ENCODE measurements around the gene PCK2. TPM values are rescaled to one million over a fixed set of nuclear protein-coding genes. Genes with fewer than 3 reads are reported as not detected.

The PCK2 gene
- total RNA-seq, 2 donors from 2014 or later, result 1.8 to 10.7 TPM

DNA sequence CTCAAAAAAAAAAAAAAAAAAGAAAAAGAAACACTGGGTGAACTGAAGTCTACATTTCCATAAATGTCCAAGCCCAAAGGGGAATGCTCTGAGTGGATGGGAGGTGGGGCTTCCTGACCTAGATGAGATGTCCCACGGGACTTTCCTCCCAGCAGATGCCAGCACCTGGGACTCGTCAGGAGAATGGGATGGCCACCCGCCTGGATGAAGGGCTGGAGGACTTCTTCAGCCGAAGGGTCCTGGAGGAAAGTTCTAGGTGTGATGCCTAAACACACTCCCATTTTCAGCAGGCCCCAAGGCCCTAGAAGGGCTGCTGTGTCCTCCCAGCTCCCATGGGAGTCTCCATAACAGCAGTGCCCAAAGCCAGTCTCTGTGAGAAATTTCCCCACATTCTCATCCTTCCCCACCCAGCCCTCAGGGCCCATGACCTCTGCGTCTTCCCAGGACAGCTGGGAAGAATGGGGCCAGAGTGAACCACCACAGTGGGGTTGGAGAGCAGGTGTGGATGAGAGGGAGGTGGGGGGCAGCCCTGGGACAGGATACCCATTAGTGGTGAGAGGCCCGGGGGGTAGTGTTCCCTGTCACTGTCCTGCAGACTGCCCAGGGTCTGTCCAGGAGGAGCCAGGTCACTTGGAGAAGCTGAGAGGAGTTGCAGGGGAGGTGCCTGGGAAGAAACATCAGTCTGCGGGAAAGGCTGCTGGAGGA, 29.9 kb upstream of the PCK2 start:
- Histone ChIP-seq H3K36me3 (no peaks in the 10 kb centered on the region), H3K27me3 (no peaks in the 10 kb centered on the region), H3K9me3 (no peaks in the 10 kb centered on the region), H3K4me3 (no peak overlapping the region), H3K4me1 (no peaks in the 10 kb centered on the region), H3K27ac (no peak overlapping the region)
- TF ChIP-seq, protein P1, sequence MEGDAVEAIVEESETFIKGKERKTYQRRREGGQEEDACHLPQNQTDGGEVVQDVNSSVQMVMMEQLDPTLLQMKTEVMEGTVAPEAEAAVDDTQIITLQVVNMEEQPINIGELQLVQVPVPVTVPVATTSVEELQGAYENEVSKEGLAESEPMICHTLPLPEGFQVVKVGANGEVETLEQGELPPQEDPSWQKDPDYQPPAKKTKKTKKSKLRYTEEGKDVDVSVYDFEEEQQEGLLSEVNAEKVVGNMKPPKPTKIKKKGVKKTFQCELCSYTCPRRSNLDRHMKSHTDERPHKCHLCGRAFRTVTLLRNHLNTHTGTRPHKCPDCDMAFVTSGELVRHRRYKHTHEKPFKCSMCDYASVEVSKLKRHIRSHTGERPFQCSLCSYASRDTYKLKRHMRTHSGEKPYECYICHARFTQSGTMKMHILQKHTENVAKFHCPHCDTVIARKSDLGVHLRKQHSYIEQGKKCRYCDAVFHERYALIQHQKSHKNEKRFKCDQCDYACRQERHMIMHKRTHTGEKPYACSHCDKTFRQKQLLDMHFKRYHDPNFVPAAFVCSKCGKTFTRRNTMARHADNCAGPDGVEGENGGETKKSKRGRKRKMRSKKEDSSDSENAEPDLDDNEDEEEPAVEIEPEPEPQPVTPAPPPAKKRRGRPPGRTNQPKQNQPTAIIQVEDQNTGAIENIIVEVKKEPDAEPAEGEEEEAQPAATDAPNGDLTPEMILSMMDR (IDR thresholded peaks at IDR 0.05), result no peak
- no peak for DNase-seq (ENCODE audit: low spot score)

DNA sequence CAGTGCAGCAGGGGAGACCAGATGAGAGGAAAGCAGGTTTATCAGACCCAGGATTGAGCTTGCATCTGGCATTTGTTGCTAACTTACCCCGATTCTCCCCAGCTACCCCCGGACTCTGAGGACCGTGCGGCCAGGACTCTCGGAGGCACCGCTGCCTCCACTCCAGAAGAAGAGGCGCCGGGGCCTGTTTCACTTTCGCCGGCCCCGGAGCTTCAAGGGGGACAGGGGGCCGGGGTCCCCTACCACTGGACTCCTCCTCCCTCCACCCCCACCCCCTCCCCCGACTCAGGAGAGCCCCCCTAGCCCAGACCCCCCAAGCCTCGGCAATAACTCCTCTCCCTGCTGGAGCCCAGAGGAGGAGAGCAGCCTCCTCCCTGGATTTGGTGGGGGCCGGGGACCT, 29.3 kb upstream of the PCK2 start:
- Histone ChIP-seq H3K9me3 (no peaks in the 10 kb centered on the region), H3K36me3 (no peaks in the 10 kb centered on the region), H3K4me3 (no peak overlapping the region), H3K4me1 (no peaks in the 10 kb centered on the region), H3K27ac (no peak overlapping the region), H3K27me3 (no peaks in the 10 kb centered on the region)
- TF ChIP-seq, protein P1 (IDR thresholded peaks at IDR 0.05), result no peak
- DNase-seq (ENCODE audit: low spot score), result no peak

DNA sequence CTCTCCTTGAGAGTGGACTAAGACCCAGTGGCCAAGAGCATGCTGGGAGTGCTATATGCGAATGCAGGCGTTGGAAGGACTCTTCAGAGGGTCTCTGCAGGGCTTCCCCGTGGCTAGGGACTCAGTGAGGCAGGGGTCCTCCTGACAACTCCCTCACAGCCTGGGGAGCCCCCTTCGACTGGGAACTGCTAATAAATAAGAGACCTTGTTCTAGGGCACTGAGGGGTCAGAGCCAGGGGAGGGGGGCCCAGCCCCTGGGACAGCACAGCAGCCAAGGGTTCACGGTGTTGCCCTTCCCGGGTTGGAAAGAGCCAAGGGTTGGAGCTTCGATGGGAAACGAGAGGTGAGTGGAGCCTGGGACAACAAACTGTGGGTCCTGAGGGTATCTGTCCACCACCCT, 28.7 kb upstream of the PCK2 start:
- TF ChIP-seq, protein P1 (IDR thresholded peaks at IDR 0.05), result no peak
- Histone ChIP-seq H3K27me3 (no peaks in the 10 kb centered on the region), H3K4me1 (no peaks in the 10 kb centered on the region), H3K27ac (no peak overlapping the region), H3K4me3 (no peak overlapping the region), H3K9me3 (no peaks in the 10 kb centered on the region), H3K36me3 (no peaks in the 10 kb centered on the region)
- no peak for DNase-seq (ENCODE audit: low spot score)

DNA sequence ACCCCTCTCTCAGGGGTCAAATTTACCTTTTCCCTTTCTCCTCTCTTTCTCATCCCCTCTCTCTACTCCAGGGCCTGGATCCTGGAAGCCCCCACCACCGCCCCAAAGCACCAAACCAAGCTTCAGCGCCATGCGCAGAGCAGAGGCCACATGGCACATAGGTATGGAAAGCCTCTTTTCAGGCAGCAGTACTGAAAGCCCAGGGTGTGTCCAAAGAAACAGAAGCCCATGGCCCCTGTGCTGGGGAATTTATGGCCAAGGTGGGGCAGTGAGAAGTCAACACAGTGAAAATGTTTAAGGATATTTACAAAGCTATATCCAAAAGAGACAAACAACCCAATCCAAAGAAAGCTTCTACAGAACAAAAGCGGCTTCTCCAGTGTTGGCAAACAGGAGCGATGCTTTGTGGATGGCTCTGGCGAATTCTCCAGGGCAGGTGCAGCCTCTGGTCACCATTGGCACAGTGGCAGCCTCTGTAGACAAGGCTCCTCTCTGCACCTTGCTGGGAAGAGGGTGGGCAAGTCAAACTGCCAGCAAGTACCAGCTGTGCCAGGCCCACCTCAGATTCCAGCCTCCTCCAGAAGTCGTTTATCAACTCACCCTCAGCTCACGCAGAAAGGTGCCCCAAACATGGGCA, 27.5 kb upstream of the PCK2 start:
- no peak overlapping the region for H3K4me3 ChIP-seq
- DNase-seq (ENCODE audit: low spot score), result no peak
- H3K9me3 ChIP-seq, result no peaks in the 10 kb centered on the region
- no peaks in the 10 kb centered on the region for H3K27me3 ChIP-seq
- TF ChIP-seq, protein P1 (IDR thresholded peaks at IDR 0.05), result no peak
- H3K4me1 ChIP-seq, result peaks cover 0 to 5% of the 10 kb centered on the region in 2 donors
- H3K36me3 ChIP-seq, result no peaks in the 10 kb centered on the region
- H3K27ac ChIP-seq, result no peak overlapping the region

DNA sequence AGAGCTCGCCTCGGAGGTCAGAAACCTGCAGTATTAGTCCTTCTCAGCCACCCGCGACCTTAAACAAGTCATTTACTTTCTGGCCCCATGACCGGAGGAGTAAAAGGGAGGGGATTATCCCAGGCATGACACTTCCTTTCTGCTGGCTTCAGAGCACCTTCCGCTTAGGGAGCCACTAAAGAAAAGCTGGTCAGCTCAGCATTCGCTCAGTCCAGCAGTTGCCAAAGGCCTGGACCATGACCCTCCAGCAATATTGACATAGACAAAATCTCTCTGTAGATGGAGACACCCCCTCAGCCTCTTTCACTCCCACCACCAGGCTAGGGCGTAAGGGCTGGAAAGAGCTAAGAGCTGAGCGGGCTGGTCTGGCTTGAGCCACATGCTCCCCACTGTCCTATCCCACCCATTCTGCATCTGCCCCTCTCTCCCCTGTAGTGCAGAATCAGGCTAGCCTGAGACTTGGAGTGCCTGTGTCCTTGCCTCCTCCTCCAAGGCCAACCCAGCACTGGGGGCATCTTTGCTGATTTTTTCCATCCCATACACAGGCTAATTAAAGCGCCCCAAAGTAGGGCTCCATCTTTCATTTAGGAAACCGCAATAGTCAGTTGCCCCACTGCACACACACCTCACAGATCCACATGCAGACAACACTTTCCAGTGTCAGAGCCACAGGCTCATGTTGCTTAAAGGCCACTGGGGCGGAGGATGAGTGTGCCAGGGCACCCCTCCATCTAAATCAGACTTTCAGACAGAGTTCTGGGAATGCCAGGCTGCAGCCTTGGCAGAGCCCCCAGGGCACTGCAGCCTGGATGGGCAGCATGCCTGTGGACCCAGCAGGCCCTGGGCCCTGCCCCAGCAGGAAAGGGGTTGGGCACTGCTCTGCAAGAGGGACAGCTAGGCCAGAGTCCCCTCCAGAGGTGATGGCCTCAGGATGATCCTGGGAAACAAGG, 26.7 kb upstream of the PCK2 start:
- Histone ChIP-seq H3K27ac (no peak overlapping the region), H3K4me1 (peaks cover 0 to 11% of the 10 kb centered on the region in 2 donors), H3K36me3 (no peaks in the 10 kb centered on the region), H3K4me3 (no peak overlapping the region), H3K27me3 (no peaks in the 10 kb centered on the region), H3K9me3 (no peaks in the 10 kb centered on the region)
- TF ChIP-seq, protein P1 (IDR thresholded peaks at IDR 0.05), result no peak
- DNase-seq (ENCODE audit: low spot score), result no peak
